OCI-LY1 (cell line): Measurements from ENCODE around the gene CBFA2T3.

Source experiments
- CTCF ChIP-seq: fragments of 200-600 bp; sonication (generic), shearing (Covaris generic); IDR thresholded peaks from 2 replicates; pipeline ENCODE4 v1.5.1; 2017; ENCODE audit warnings: mild to moderate bottlenecking, antibody characterized with exemption, low read length, moderate library complexity, mixed read lengths
- EZH2 ChIP-seq: fragments of 200-600 bp; sonication (generic), shearing (Covaris generic); IDR thresholded peaks from 2 replicates; pipeline ENCODE4 v1.8.0; 2017; ENCODE audit warnings: borderline replicate concordance, mixed run types, mild to moderate bottlenecking, antibody characterized with exemption, low read length, moderate library complexity, mixed read lengths

GRCh38 chr16:88868974-88869672 is 107.9 kb downstream of the CBFA2T3 start:
- TF ChIP-seq EZH2 (no peak), CTCF (no peak)
